Right lung (tissue), 5 donors: ENCODE results near the gene CXorf65. TPM values are rescaled to one million over a fixed set of nuclear protein-coding genes. Genes with fewer than 3 reads are reported as not detected.

ENCODE experiments used
- DNase-seq, 2 donors: peaks; one replicate each; pipeline ENCODE4 v3.0.0-alpha.2; 2013
- polyA plus RNA-seq, 5 donors: library from polyadenylated mRNA; unstranded; fragments of 120-200 nt; gene quantifications; one replicate each; pipeline versions ENCODE4 v1.2.1 to v1.2.3, GENCODE V29; 2013; ENCODE audit warnings: inconsistent platforms in 1 of 5, low replicate concordance in 1 of 5; ENCODE audit not compliant: insufficient read length in 5 of 5, insufficient read depth in 1 of 5

Gene CXorf65
- polyA plus RNA-seq, 5 donors: 0.22 to 0.28 TPM; not detected in 3

GRCh38 chrX:71068044-71068918, 38.3 kb downstream of the CXorf65 start, which contains the start of gene SNX12:
TSS of gene SNX12 (minus strand) at chrX:71068334. CDS start at chrX:71068306, 28 bp downstream.
- peak; percentile 88 to 92 for DNase-seq

- DNase-seq: no peak
Observed at GRCh38 chrX:71067712-71068043, 38.9 kb downstream of the CXorf65 start.

- no peak for DNase-seq
Observed at GRCh38 chrX:71067089-71067488, 39.5 kb downstream of the CXorf65 start.

GRCh38 chrX:71060127-71060526, 46.4 kb downstream of the CXorf65 start:
- no peak for DNase-seq

GRCh38 chrX:71057848-71058530, 48.6 kb downstream of the CXorf65 start:
- DNase-seq: no peak

GRCh38 chrX:71056867-71057266, 49.7 kb downstream of the CXorf65 start:
- DNase-seq: no peak

Other genes with a start within 250 kb of the CXorf65 start
- gene TEX11, start 198.0 kb downstream of the CXorf65 start, polyA plus RNA-seq: under 1 TPM in 2 of 5 donors, not detected in 3; 0.04 to 0.05 TPM
- gene SLC7A3, start 175.6 kb downstream of the CXorf65 start, polyA plus RNA-seq: 1 to 10 TPM; 2.1 to 4.5 (median 3.7) TPM
- gene SNX12, start 38.4 kb downstream of the CXorf65 start, polyA plus RNA-seq: 10 to 100 TPM; 51.5 to 61.7 (median 53.8) TPM
- gene FOXO4, start 10.9 kb downstream of the CXorf65 start, polyA plus RNA-seq: 10 to 100 TPM; 16.0 to 22.1 (median 19.6) TPM
- gene IL2RG, start 4.8 kb upstream of the CXorf65 start, polyA plus RNA-seq: 1 to 10 TPM; 1.0 to 4.3 (median 3.4) TPM
- 10 to 100 TPM; 49.7 to 65.0 (median 57.6) TPM for gene MED12, start 11.9 kb upstream of the CXorf65 start, polyA plus RNA-seq
- 1 to 10 TPM; 5.5 to 6.9 (median 6.4) TPM for gene NLGN3, start 38.1 kb upstream of the CXorf65 start, polyA plus RNA-seq
- gene GJB1, start 116.5 kb upstream of the CXorf65 start, polyA plus RNA-seq: 1 to 10 TPM; 3.2 to 6.7 (median 5.2) TPM
- 10 to 100 TPM; 50.0 to 62.4 (median 54.3) TPM for gene ZMYM3, start 147.4 kb upstream of the CXorf65 start, polyA plus RNA-seq
- 100 to 1,000 TPM; 611 to 701 (median 664) TPM for gene NONO, start 176.9 kb upstream of the CXorf65 start, polyA plus RNA-seq
- 1 to 10 TPM; 2.6 to 7.3 (median 2.7) TPM for gene ITGB1BP2, start 195.0 kb upstream of the CXorf65 start, polyA plus RNA-seq